HG02938 (cell line): ENCODE results near the gene B3GAT1.

Source experiments
- ATAC-seq: cut with Tn5 transposase; IDR thresholded peaks from one replicate; pipeline ENCODE4 v1.9.1; 2021; ENCODE audit warnings: mild to moderate bottlenecking, moderate library complexity; ENCODE audit not compliant: unreplicated experiment

The B3GAT1 gene

DNA sequence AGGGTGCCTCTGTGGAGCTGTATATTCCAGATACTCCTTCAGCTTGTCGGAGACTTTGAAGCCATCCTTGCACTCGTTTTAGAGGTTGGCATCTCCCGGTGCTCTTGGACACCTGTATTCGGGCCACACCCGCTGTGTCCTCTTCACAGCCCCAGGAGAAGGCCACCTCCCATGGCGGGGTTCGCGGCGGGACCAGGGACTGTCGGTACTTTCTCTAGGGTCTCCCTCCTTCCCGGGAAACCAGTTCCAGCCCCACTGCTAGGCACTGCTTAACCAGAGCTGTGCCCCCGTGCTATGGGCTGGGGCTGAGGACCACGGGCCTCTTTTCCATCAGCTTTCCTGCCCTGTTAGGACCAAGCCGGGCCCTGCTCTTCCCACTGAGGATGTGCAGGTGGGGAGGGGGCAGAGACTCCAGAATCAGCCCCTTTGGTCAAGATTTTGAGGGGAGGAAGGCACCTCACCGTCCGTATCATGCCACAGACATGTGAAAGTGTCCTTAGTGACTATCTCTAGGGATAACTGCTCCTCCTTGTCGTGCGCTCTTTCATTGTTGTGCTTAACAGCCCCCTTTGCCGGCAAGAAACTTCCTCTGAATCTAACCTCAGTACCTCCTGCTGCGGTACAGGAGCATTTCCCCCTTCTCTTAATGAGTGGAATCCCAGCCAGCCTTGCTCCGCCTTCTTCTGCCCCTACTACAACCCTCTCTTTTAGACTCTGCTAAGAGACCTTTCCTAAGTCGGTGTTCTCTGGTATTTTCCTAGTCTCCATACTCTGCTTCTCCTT, 1.2 kb upstream of the B3GAT1 start:
- ATAC-seq, result no peak

DNA sequence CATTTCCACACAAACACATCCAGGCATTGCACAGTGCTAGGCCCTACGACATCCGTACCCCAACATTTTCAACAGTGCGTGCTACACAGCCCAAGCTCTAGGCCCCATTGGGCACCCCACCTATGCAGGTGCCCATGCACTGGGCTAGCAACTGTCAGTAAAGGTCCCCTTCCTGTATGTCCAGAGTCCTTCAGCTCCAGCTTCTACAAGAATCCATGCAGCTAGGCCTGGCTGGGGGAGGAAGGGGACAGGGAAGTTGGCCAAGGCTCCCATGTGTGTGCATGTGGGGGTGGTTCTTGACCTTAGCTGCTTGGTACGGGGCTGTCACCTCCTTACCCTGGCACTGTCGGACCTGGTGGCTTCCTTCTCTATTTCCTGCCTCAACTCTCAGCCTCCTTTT, 1.3 kb downstream of the B3GAT1 start:
- no peak for ATAC-seq

DNA sequence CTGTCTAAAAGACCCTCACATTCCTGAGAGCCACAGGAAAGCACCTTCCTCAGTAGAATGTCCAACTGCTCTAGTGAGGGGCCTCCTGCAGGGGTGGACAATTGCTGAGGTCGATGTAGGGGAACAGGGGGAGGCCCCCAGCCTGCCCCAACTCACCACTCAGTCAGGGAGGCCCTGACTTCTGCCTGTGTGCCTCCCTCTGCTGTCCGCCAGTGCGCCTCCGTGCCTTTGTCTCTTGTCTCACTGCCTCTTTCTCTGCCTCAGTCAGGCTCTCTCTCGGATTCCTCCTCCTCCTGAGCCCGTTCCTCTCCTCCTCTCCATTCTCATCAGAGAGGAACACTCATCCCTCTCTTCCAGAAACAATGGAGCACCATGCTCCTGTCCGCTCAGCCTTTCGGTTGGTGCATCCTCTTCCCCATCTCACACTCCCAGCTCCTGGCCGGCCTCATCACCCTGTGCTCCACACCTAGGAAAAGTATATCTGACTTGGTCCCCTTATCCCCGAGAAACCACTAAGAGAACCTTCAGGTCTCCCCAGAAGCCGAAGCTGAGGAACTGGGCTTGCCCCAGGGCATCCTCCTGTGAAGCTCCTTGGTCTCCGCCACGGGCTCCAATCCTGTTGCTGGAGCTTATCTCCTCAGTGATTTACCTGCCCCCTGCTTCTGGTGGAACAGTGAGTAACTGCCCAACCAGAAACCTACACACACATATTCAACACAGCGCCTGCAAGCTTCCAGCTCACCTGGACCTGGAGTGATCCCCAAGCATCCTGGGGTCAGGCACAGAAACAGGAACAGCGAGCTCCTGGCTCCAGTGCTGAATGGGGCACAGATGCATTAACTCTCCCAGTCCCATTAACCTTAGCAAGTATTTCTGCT, 2.3 kb downstream of the B3GAT1 start:
- ATAC-seq, result no peak

DNA sequence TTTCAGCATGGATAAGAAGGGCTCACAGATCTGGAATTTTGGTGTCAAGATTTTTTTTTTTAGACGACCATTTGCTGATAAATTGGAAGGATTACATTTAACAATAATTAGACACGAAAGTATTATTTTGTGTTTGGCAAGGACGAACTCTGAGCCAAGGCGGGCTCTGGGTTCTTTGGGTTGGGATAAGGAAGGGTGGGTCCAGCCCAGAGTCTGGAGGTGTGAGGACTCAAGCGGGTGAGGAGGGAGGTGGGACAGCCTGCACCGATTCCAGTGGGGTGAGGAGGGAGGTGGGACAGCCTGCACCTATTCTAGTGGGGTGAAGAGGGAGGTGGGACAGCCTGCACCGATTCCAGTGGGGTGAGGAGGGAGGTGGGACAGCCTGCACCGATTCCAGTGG, 4.1 kb downstream of the B3GAT1 start:
- no peak for ATAC-seq

DNA sequence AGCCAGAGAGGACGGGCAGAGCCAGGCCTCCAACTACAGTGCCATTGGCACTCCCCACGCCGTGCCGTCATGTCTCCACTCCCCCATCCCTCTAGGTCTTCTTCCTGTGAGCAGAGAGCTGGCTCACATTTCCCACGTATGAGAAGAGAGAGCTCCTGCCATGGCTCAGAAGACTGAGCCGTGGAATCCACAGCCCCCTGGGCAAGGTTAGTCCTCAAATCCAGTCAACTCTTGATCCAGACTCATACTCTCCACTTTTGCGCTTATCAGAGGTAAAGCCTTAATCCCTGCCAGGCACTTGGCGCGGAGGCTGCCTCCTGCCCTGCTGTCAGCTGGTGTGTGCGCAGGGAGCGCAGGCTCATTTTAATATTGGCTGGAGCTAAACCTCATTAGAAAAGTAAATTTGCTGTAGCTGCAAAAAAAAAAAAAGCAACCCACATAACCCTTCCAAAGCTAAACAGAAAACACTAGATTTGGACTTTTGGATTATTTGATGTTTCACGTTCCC, 4.7 kb downstream of the B3GAT1 start:
- no peak for ATAC-seq

DNA sequence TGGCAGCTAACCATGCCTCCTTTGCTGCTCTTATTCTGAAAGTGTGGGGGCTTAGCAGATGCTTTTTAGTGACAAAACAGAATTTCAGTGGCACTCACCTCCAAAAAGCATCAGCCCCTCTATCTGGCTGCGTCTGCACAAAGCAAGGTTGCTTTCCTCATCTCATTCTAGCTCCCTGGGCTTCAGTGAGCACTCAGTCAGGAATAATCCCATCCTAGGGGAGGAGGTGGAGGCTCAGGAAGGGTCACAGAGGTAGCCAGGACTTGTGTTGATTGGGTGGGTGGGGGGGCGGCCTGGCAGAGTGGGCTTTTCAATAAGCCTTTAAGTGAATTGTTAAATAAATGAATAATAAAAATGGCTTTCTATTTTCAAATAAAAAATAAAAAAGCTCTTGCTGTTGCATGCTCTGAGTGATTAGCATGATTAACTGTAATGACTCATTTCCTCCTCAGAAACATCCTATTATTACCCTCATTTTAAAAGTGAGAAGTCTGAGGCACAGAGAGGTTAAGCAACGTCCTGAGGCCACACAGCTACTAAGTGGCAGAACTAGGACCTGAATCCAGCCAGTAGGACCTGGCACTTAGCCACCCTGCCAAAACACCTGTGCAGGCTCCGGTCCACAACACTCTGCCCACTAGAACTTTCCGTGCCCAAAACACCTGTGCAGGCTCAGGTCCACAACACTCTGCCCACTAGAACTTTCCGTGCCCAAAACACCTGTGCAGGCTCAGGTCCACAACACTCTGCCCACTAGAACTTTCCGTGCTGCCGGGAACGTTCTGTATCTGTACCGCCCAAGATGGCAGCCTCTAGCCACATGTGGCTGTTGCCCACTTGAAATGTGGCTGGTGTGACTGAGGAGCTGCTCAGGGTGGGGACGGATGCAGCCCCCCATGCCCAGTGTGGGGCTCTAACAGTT, 5.5 kb downstream of the B3GAT1 start:
- ATAC-seq, result no peak

DNA sequence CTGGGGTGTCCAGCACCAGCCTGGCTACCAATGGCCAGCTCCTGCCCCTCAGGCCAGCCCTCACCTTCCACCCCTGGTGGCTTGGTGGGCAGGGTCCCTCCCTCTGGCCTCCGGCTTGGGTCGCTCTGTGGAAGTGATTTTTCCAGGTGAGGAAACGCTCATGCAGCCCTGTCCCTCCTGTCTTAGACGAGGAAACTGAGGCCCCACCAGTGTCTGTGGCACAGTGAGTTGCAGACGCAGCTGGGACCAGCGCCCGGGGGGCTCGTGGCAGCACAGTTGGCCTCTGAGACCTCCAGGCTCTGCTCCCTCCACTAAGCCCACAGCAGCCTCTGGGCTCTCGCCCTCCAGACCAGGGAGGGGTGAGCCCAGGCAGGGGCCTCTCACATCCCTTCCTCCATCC, 6.2 kb downstream of the B3GAT1 start:
- no peak for ATAC-seq

GRCh38 chr11:134405436-134405835, 6.6 kb downstream of the B3GAT1 start:
- no peak for ATAC-seq

DNA sequence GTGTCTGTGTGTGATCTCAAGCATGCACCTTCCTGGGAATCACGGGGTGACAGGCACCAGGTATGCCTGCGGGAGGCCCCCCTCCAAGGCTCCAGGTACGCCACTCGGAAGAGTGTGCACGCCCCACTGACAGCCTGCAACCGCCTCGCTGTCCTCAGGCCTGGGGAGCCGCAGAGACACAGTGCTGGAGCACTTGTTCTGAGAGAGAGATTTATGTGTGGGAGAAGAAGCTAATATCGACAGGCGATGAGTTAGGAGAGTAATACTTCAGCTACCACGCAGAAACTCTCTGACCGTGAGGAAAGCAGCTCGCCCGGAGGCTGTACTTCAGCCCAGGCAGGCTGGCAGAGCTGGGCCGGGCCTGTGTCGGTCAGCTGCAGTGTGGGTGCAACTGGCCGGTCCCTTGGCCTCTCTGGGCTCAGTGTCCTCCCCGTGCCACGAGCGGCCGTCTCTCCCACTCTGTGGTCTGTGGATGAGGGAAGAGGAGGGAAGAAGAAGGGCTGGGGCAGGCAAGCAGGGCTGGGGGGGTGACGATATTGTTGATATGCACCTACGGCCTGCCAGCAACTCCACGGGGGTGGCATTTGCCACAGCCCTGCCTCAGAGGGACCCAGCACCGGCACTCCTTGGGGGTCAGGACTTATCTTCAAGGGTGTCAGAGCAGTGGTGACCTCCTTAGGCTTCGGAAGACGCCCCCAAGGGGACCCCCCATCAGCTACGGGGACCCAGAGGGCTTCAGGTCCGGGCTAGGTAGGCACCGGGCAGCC, 7.3 kb downstream of the B3GAT1 start:
- no peak for ATAC-seq

DNA sequence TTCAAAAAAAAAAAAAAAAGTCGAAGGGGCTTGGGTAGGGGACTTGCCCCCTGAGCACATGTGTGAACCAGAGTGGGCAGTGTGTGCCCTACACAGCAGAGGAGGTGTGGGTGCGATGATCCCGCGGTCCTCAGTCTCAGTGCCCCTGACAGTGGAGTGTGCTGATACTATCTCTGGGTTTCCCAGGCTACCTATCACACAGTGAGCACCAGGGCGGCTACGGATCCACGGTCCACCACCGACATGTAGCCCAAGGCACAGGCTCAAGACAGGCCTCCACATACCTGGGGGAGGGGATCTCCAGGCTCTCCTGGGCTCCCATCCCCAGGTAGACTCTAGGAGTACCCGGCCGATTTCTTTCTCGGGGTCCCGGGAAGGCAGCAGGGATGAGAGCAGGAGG, 9.1 kb downstream of the B3GAT1 start:
- no peak for ATAC-seq

DNA sequence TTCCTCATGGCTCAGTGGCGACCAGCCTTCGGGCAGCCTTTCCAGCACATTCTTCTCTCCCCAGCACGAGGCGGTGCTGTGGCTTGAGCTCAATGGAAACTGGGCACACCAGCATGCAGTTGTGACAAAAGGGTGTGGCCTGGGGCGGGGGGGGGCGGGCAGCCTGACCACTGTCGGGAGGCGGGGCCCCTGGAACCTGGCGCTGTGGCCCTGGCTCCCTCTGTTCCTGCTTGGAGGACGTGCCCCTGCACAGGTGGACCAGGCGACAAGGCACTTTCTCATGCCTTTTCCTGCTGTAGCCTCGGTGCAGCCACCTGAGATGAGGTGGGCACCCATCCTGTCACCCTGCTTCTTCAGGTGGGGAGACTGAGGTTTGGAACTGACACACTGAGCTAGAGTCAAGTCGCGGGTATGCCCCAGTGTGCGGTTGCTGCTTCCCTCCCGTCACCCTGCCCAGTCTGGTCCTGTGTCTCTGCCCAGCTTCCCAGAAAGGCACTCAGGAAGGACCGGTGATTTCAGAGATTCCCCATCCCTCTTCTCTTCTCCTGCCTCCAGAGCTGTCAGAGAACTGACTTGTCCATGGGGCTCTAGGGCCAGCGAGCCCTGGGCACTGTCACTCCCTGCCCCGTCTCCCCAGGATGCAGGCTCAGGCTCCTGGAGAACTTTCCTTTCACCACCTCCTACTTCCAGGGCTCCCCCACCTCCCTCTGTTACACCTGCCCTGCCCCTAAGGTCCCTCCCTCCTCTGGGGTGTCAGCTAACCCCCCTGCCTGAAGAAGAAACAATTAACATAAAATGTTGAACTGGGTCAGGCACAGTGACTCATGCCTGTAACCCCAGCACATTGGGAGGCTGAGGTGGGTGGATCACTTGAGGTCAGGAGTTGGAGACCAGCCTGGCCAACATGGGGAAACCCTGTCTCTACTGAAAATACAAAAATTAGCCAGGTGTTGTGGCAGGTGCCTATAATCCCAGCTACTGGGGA, 9.9 kb downstream of the B3GAT1 start:
- no peak for ATAC-seq

DNA sequence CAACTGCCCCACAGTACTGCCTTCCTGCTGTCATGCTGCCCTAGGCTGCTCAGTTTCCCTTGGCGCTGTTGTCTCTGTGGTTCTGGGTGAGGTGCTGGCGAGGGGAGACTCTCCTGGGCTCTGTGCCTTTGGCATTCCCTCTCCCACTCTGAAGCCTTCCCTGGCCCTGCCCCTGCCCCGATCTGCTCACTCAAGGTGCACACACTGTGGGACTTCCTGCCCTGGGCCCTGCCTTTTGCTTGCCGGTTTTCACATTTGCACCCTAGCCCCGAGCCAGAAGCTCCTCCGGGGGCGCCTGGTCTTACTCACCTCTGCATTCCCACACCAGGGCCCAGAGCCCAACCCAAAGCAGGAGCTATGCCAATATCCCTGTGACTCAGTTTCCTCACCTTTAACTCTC, 12.0 kb downstream of the B3GAT1 start:
- no peak for ATAC-seq

DNA sequence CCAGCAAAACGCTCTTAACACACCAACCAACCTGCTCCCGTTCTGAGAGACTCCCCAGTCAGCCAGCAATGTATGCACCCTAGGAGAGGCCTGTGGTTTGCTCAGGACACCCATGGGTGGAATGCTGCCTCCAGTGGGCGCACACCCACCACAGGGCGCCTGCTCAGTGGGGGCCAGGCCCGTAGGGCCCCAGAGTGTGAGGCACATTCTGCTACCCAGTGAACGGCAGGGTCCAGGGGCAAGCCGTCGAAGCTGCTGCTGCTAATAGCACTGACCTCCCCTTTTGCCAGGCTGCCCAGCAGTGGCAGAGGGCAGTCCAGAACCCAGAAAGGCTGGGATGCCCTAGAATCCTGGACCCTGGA, 12.8 kb downstream of the B3GAT1 start:
- ATAC-seq, result no peak

- no peak for ATAC-seq
Observed at GRCh38 chr11:134398644-134399292, 13.3 kb downstream of the B3GAT1 start.

- ATAC-seq, result no peak
Observed at GRCh38 chr11:134398079-134398444, 14.0 kb downstream of the B3GAT1 start.

DNA sequence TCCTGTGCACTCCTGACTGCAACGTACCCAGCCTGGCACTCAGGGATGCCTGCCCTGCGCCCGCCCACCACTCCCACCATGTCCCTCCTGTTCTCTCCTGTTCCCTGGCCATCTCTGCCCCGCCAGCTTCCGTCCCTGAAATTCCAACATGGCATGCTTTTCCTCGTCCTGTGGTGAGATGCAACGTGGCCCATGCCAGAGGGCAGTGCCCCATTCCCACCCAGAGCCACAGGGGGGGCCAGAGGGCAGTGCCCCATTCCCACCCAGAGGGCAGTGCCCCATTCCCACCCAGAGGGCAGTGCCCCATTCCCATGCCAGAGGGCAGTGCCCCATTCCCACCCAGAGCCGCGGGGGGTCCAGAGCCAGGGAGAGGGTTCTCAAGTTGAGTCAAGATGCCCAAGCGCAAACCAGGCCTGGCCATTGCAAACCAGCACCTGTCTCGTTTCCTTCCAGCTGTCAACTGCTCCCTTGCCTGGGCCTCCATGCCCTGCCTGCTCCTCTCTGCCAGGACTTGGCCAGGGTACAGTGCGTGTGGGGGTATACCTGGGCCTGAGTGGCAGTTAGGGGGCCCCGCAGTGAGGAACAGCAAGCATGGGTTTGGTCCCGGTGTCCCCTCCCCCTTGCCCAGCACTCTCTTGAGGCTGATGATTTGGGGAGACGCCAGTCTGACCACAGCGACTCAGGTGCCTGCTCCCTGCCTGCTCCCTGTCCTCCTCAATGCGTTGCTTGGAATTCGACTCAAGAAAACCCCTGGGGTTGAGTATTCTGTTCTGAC, 14.6 kb downstream of the B3GAT1 start:
- ATAC-seq, result no peak

DNA sequence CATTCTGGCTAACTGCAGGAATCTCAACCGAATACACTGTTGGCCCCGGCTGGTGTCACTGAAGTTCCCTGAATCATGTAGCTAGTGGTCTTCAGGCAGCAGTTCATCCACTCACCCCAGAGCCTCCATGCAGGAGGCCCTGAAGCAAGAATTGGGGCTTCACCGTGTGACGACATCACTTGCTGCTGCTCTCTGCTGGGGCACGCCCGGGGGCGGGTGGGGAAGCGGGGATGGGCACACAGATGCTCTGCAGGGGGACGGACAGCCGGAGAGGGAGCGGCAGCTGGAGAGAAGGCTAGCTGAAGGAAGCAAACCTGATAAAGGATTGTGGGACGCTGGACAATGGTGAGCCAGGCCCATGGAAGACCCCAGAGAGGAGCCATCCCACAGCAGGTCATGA, 17.0 kb downstream of the B3GAT1 start:
- no peak for ATAC-seq

- no peak for ATAC-seq
Observed at GRCh38 chr11:134394311-134394710, 17.7 kb downstream of the B3GAT1 start.
